Kidney epithelial cell (primary cell): Measurements from ENCODE around the gene DDX47. TPM values are rescaled to one million over a fixed set of nuclear protein-coding genes. Genes with fewer than 3 reads are reported as not detected.
"Not testable (repeated sequence)": the region's sequence is repeated elsewhere in the genome, so short reads cannot be mapped to it uniquely, and the experiment has no call there.

ENCODE experiments used
- DNase-seq: peaks from one replicate; pipeline ENCODE4 v3.0.0-alpha.2; 2010; ENCODE audit warnings: low read depth
- H3K27me3 ChIP-seq: 2 replicates; pipeline ENCODE4 v1.6.0; 2011; ENCODE audit warnings: low read length; ENCODE audit not compliant: control insufficient read depth, insufficient read depth
- H3K36me3 ChIP-seq: 2 replicates; pipeline ENCODE4 v1.5.1; 2011; ENCODE audit warnings: low read length; ENCODE audit not compliant: control insufficient read depth, insufficient read depth
- H3K4me3 ChIP-seq: 2 replicates; pipeline ENCODE4 v1.5.1; 2011; ENCODE audit warnings: low read depth, mild to moderate bottlenecking, control low read depth, low read length
- CTCF ChIP-seq: IDR thresholded peaks from 2 replicates; pipeline ENCODE4 v1.5.1; 2011; ENCODE audit warnings: mild to moderate bottlenecking, moderate library complexity, low read length, control low read depth, inconsistent platforms; ENCODE audit not compliant: insufficient read depth, poor library complexity, severe bottlenecking
- total RNA-seq: library from RNA; depleted of rRNA; stranded (reverse); fragments of >200 nt; gene quantifications from 2 replicates; pipeline ENCODE4 v1.2.3, GENCODE V29; 2015

The DDX47 gene
- total RNA-seq, 1 donor from 2014 or later: 59.0 TPM

GRCh38 chr12:12839873-12840579 is 26.9 kb downstream of the DDX47 start:
- DNase-seq: peak; percentile 70
- H3K36me3 ChIP-seq: no peaks in the 10 kb centered on the region
- TF ChIP-seq CTCF: no peak
- H3K4me3 ChIP-seq: no peak overlapping the region
- H3K27me3 ChIP-seq: no peaks in the 10 kb centered on the region

GRCh38 chr12:12840580-12840899 is 27.4 kb downstream of the DDX47 start:
- no peak for DNase-seq
- H3K27me3 ChIP-seq: no peaks in the 10 kb centered on the region
- H3K36me3 ChIP-seq: no peaks in the 10 kb centered on the region
- no peak for TF ChIP-seq CTCF
- no peak overlapping the region for H3K4me3 ChIP-seq

DNA sequence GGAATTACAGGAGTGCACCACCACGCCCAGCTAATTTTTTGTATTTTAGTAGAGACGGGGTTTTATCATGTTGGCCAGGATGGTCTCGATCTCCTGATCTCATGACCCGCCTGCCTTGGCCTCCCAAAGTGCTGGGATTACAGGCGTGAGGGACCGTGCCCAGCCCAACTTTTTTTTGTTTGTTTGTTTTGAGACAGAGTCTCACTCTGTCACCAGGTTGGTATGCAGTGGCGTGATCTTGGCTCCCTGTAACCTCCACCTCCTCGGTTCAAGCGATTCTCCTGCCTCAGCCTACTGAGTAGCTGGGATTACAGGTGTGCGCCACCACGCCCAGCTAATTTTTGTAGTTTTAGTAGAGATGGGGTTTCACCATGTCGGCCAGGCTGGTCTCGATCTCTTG is 28.3 kb downstream of the DDX47 start:
- H3K27me3 ChIP-seq, DNase-seq, H3K4me3 ChIP-seq, H3K36me3 ChIP-seq: not testable (repeated sequence)

GRCh38 chr12:12845794-12846243 is 32.7 kb downstream of the DDX47 start:
- no peak for TF ChIP-seq CTCF
- H3K27me3 ChIP-seq: no peaks in the 10 kb centered on the region
- DNase-seq: no peak
- H3K36me3 ChIP-seq: no peaks in the 10 kb centered on the region
- no peak overlapping the region for H3K4me3 ChIP-seq

DNA sequence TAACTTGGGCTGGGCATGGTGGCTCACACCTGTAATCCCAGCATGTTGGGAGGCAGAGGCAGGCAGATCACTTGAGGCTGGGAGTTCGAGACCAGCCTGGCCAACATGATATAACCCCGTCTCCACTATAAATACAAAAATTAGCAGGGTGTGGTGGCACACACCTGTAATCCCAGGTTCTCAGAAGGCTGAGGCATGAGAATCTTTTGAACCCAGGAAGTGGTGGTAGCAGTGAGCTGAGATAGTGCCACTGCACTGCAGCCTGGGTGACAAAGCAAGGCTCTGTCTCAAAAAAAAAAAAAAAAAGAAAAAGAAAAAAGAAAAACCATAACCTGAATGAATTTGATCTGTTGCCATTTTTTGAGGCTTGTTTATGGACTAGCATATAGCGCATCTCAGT is 33.6 kb downstream of the DDX47 start:
- H3K4me3 ChIP-seq, DNase-seq, H3K36me3 ChIP-seq, H3K27me3 ChIP-seq: not testable (repeated sequence)

- H3K36me3 ChIP-seq: no peaks in the 10 kb centered on the region
- no peak for DNase-seq
- H3K4me3 ChIP-seq: no peak overlapping the region
- no peak for TF ChIP-seq CTCF
- no peaks in the 10 kb centered on the region for H3K27me3 ChIP-seq
Observed at GRCh38 chr12:12853435-12853834, 40.3 kb downstream of the DDX47 start.

GRCh38 chr12:12859690-12860089 is 46.5 kb downstream of the DDX47 start:
- Histone ChIP-seq H3K36me3 (no peaks in the 10 kb centered on the region), H3K27me3 (no peaks in the 10 kb centered on the region), H3K4me3 (no peak overlapping the region)
- no peak for DNase-seq
- TF ChIP-seq CTCF: no peak
